ENCODE data around the gene PIEZO1. TPM values are rescaled to one million over a fixed set of nuclear protein-coding genes. Genes with fewer than 3 reads are reported as not detected.
A peak's percentile ranks its signal among the peaks of the same experiment; 100 is the strongest.

The PIEZO1 gene
- total and polyA plus RNA-seq, 10 of the 15 experiments (the other 5 are each of a cell fraction or from before 2014, with no cell fraction given), result 1.3 to 169 (median 33.4) TPM

- TF ChIP-seq MLLT1 (IDR thresholded peaks at IDR 0.05), result no peak; the same call in 1 of the 2 replicates
- peak; percentile 72; the same call in 1 of the 2 replicates for TF ChIP-seq CREM (IDR thresholded peaks at IDR 0.05; ENCODE audit: low read depth)
- TF ChIP-seq EGR1 (IDR thresholded peaks at IDR 0.05; ENCODE audit: borderline replicate concordance in 1 of 2, low read depth in 2 of 2, low read length in 2 of 2), result peak in 1 of 2 experiments; percentile 46; a peak in 1 of 3 replicates
- no peak for TF ChIP-seq RBBP5 (conservative IDR thresholded peaks at IDR 0.05)
- TF ChIP-seq ETV6 (conservative IDR thresholded peaks at IDR 0.05 in 1 of 2, IDR thresholded peaks at IDR 0.05 in 1 of 2; ENCODE audit: borderline replicate concordance in 1 of 2, low read depth in 1 of 2), result no peak
- no peak for TF ChIP-seq SUZ12 (IDR thresholded peaks at IDR 0.05; ENCODE audit: unreplicated experiment)
- TF ChIP-seq FOXK2 (IDR thresholded peaks at IDR 0.05), result no peak
- no peak for TF ChIP-seq MEF2B (IDR thresholded peaks at IDR 0.05; ENCODE audit: partially characterized antibody, poor library complexity, severe bottlenecking)
- TF ChIP-seq POLR2A (IDR thresholded peaks at IDR 0.05; ENCODE audit: low read depth, low read length), result peak; percentile 84
- no peak for TF ChIP-seq RFX5 (IDR thresholded peaks at IDR 0.05; ENCODE audit: low read depth, low read length)
- TF ChIP-seq TARDBP (IDR thresholded peaks at IDR 0.05; ENCODE audit: borderline replicate concordance), result no peak
- no peak for TF ChIP-seq PKNOX1 (IDR thresholded peaks at IDR 0.05)
- no peak for TF ChIP-seq JUNB (IDR thresholded peaks at IDR 0.05)
- TF ChIP-seq CBX5 (IDR thresholded peaks at IDR 0.05; ENCODE audit: low read depth), result no peak
- TF ChIP-seq ZZZ3 (IDR thresholded peaks at IDR 0.05; ENCODE audit: control insufficient read depth, insufficient read length, low read depth), result no peak
- 0 out of 2 replicates have a peak, but pooled peaks have one; percentile 30 for TF ChIP-seq HDGF (IDR thresholded peaks at IDR 0.05)
- TF ChIP-seq MXI1 (IDR thresholded peaks at IDR 0.05; ENCODE audit: low read depth, low read length), result peak; percentile 63; the same call in 1 of the 2 replicates
- TF ChIP-seq TCF12 (IDR thresholded peaks at IDR 0.05; ENCODE audit: low read depth, low read length), result no peak
- TF ChIP-seq SRF (IDR thresholded peaks at IDR 0.05; ENCODE audit: low read depth in 2 of 2, low read length in 2 of 2), result 0 out of 4 replicates have a peak, but pooled peaks of 1 of the 2 experiments have one; percentile 9
- no peak for TF ChIP-seq MTA2 (IDR thresholded peaks at IDR 0.05; ENCODE audit: low read depth)
- no peak for TF ChIP-seq GABPA (IDR thresholded peaks at IDR 0.05; ENCODE audit: low read depth)
- TF ChIP-seq MAX (IDR thresholded peaks at IDR 0.05; ENCODE audit: low read depth, low read length), result peak; percentile 71
- TF ChIP-seq TBL1XR1 (IDR thresholded peaks at IDR 0.05; ENCODE audit: low read depth, low read length), result no peak
- TF ChIP-seq SPI1 (IDR thresholded peaks at IDR 0.05; ENCODE audit: borderline replicate concordance, insufficient read depth, low read depth, low read length), result no peak
- TF ChIP-seq HDAC6 (IDR thresholded peaks at IDR 0.05; ENCODE audit: unreplicated experiment), result no peak
- peak; percentile 42 for TF ChIP-seq SP1 (IDR thresholded peaks at IDR 0.05; ENCODE audit: low read depth, low read length)
- no peak for TF ChIP-seq PML (IDR thresholded peaks at IDR 0.05; ENCODE audit: low read length)
- no peak for TF ChIP-seq EZH2 (IDR thresholded peaks at IDR 0.05; ENCODE audit: borderline replicate concordance, control insufficient read depth, low read depth, low read length)
These were observed 26.1 kb upstream of the PIEZO1 start (continued) for GRCh38 chr16:88810912-88811768.

Data from GM12878 (cell line).